DLD1 (cell line): ENCODE data around the gene RALGDS.

Experiments used
- in situ Hi-C: cut with HindIII; loops from 2 replicates; pipeline ENCODE4 v1.10.0; 2017; ENCODE audit warnings: low sequenced_read_pairs

Gene RALGDS

GRCh38 chr9:133151601-133152525, 30.8 kb upstream of the RALGDS start:
- in situ Hi-C loops = no loop called here

GRCh38 chr9:133151041-133151440, 30.0 kb upstream of the RALGDS start:
- in situ Hi-C loops = no loop called here

GRCh38 chr9:133149130-133150015, 28.3 kb upstream of the RALGDS start:
- in situ Hi-C loops = no loop called here

GRCh38 chr9:133148199-133149129, 27.4 kb upstream of the RALGDS start:
- in situ Hi-C loops = no loop called here

GRCh38 chr9:133147412-133148198, 26.6 kb upstream of the RALGDS start:
- in situ Hi-C loops = no loop called here

GRCh38 chr9:133146746-133147411, 25.8 kb upstream of the RALGDS start:
- in situ Hi-C loops = no loop called here

GRCh38 chr9:133144904-133145851, 24.1 kb upstream of the RALGDS start:
- in situ Hi-C loops = no loop called here

GRCh38 chr9:133144142-133144903, 23.3 kb upstream of the RALGDS start:
- in situ Hi-C loops = no loop called here

GRCh38 chr9:133143639-133144141, 22.6 kb upstream of the RALGDS start:
- in situ Hi-C loops = no loop called here

- in situ Hi-C loops = no loop called here
These were observed 21.9 kb upstream of the RALGDS start for GRCh38 chr9:133142684-133143622.

- in situ Hi-C loops = no loop called here
These were observed 21.0 kb upstream of the RALGDS start for GRCh38 chr9:133141833-133142595.

GRCh38 chr9:133140606-133141005, 19.6 kb upstream of the RALGDS start:
- in situ Hi-C loops = no loop called here

- in situ Hi-C loops = no loop called here
These were observed 19.1 kb upstream of the RALGDS start for GRCh38 chr9:133140174-133140505.

- in situ Hi-C loops = no loop called here
These were observed 18.5 kb upstream of the RALGDS start for GRCh38 chr9:133139246-133140173.
